HL-60/S4 treated with retinoic acid at 250 ng/mL for 4 days and 3 days (cell line): ENCODE measurements around the gene NUP93.
"Not testable (repeated sequence)": the region's sequence is repeated elsewhere in the genome, so short reads cannot be mapped to it uniquely, and the experiment has no call there.

Experiments used
- in situ Hi-C: fragments of 300-500 bp; cut with MboI; formaldehyde crosslinking; loops from 2 replicates; pipeline ENCODE4 v1.7.0; 2022; ENCODE audit warnings: low sequenced_read_pairs

Gene NUP93

GRCh38 chr16:56708525-56709442 lies 21.1 kb upstream of the NUP93 start:
- in situ Hi-C loops, result no loop called here

GRCh38 chr16:56709443-56710040 lies 20.4 kb upstream of the NUP93 start:
- in situ Hi-C loops, result no loop called here

- in situ Hi-C loops, result no loop called here
Observed at GRCh38 chr16:56710181-56710737, 19.7 kb upstream of the NUP93 start.

- in situ Hi-C loops, result no loop called here
Observed at GRCh38 chr16:56711862-56712261, 18.1 kb upstream of the NUP93 start.

- in situ Hi-C loops, result no loop called here
Observed at GRCh38 chr16:56713794-56714193, 16.1 kb upstream of the NUP93 start.

- in situ Hi-C loops, result no loop called here
Observed at GRCh38 chr16:56715126-56715525, 14.8 kb upstream of the NUP93 start.

- in situ Hi-C loops, result no loop called here
Observed at GRCh38 chr16:56716761-56717160, 13.2 kb upstream of the NUP93 start.

- in situ Hi-C loops, result not testable (repeated sequence)
Observed at GRCh38 chr16:56717532-56717931, 12.4 kb upstream of the NUP93 start.

GRCh38 chr16:56722200-56722842 lies 7.6 kb upstream of the NUP93 start:
- in situ Hi-C loops, result no loop called here

- in situ Hi-C loops, result no loop called here
Observed at GRCh38 chr16:56724191-56724590, 5.7 kb upstream of the NUP93 start.

- in situ Hi-C loops, result no loop called here
Observed at GRCh38 chr16:56726283-56726682, 3.6 kb upstream of the NUP93 start.

- in situ Hi-C loops, result no loop called here
Observed at GRCh38 chr16:56726926-56727325, 3.0 kb upstream of the NUP93 start.

- in situ Hi-C loops, result no loop called here
Observed at GRCh38 chr16:56728027-56728426, 1.9 kb upstream of the NUP93 start.

GRCh38 chr16:56728980-56729734 lies 772 bp upstream of the NUP93 start:
- in situ Hi-C loops, result no loop called here

GRCh38 chr16:56732366-56732765 lies 2.4 kb downstream of the NUP93 start:
- in situ Hi-C loops, result no loop called here

GRCh38 chr16:56732832-56733231 lies 2.9 kb downstream of the NUP93 start:
- in situ Hi-C loops, result no loop called here

- in situ Hi-C loops, result no loop called here
Observed at GRCh38 chr16:56734429-56734828, 4.5 kb downstream of the NUP93 start.

GRCh38 chr16:56736476-56736875 lies 6.5 kb downstream of the NUP93 start:
- in situ Hi-C loops, result no loop called here

GRCh38 chr16:56737539-56737938 lies 7.6 kb downstream of the NUP93 start:
- in situ Hi-C loops, result no loop called here

- in situ Hi-C loops, result no loop called here
Observed at GRCh38 chr16:56738221-56738620, 8.3 kb downstream of the NUP93 start.

- in situ Hi-C loops, result not testable (repeated sequence)
Observed at GRCh38 chr16:56739378-56739777, 9.4 kb downstream of the NUP93 start.
